Inferior parietal cortex (tissue), 1 donor: ENCODE results near the gene SYT6.

Source experiments
- DNase-seq: peaks from one replicate; pipeline ENCODE4 v3.0.0-alpha.2; 2016; ENCODE audit errors: extremely low spot score

The SYT6 gene

GRCh38 chr1:114154963-114155322 is 1.3 kb upstream of the SYT6 start:
- DNase-seq = no peak

- DNase-seq = no peak
These were observed 685 bp upstream of the SYT6 start for GRCh38 chr1:114154146-114154962.

- DNase-seq = no peak
These were observed 985 bp downstream of the SYT6 start for GRCh38 chr1:114152508-114153260.

GRCh38 chr1:114152089-114152507 is 1.6 kb downstream of the SYT6 start:
- DNase-seq = no peak

GRCh38 chr1:114150016-114150415 is 3.7 kb downstream of the SYT6 start:
- no peak for DNase-seq

GRCh38 chr1:114149211-114149610 is 4.5 kb downstream of the SYT6 start:
- no peak for DNase-seq

GRCh38 chr1:114145504-114146151 is 8.0 kb downstream of the SYT6 start:
- DNase-seq = no peak

- no peak for DNase-seq
These were observed 9.7 kb downstream of the SYT6 start for GRCh38 chr1:114144016-114144415.

- DNase-seq = no peak
These were observed 14.1 kb downstream of the SYT6 start for GRCh38 chr1:114139540-114139939.

GRCh38 chr1:114137497-114137896 is 16.2 kb downstream of the SYT6 start:
- DNase-seq = no peak

- DNase-seq = no peak
These were observed 17.9 kb downstream of the SYT6 start for GRCh38 chr1:114135786-114136185.

- DNase-seq = no peak
These were observed 19.2 kb downstream of the SYT6 start for GRCh38 chr1:114134518-114134917.

GRCh38 chr1:114133129-114133528 is 20.5 kb downstream of the SYT6 start:
- no peak for DNase-seq

- DNase-seq = no peak
These were observed 22.0 kb downstream of the SYT6 start for GRCh38 chr1:114131526-114132220.

GRCh38 chr1:114130846-114131525 is 22.7 kb downstream of the SYT6 start:
- no peak for DNase-seq

- DNase-seq = no peak
These were observed 23.5 kb downstream of the SYT6 start for GRCh38 chr1:114130213-114130612.

- no peak for DNase-seq
These were observed 25.4 kb downstream of the SYT6 start for GRCh38 chr1:114128293-114128692.

- DNase-seq = no peak
These were observed 27.2 kb downstream of the SYT6 start for GRCh38 chr1:114126261-114127095.

GRCh38 chr1:114124644-114125043 is 29.0 kb downstream of the SYT6 start:
- DNase-seq = no peak

- no peak for DNase-seq
These were observed 30.6 kb downstream of the SYT6 start for GRCh38 chr1:114122941-114123618.
